ENCODE measurements around the gene COL19A1. TPM values are rescaled to one million over a fixed set of nuclear protein-coding genes. Genes with fewer than 3 reads are reported as not detected.
A peak's percentile ranks its signal among the peaks of the same experiment; 100 is the strongest.

Gene COL19A1
- polyA plus RNA-seq, 1 donor (not counting 4 experiments of a cell fraction or from before 2014, with no cell fraction given) = not detected

GRCh38 chr6:70103798-70104197 lies 237.4 kb downstream of the COL19A1 start:
- no peak overlapping the region for H2AFZ ChIP-seq (ENCODE audit: control insufficient read depth, low read length)
- no peaks in the 10 kb centered on the region for H3K36me3 ChIP-seq (ENCODE audit: control insufficient read depth in 2 of 2, extremely low read depth in 1 of 2, insufficient read depth in 2 of 2, low read length in 2 of 2)
- H3K27me3 ChIP-seq (ENCODE audit: control insufficient read depth, extremely low read depth, insufficient read depth, low read length) = no peaks in the 10 kb centered on the region
- no peak overlapping the region for H3K4me3 ChIP-seq (ENCODE audit: control insufficient read depth in 2 of 3, extremely low read depth in 1 of 3, insufficient read depth in 2 of 3, low read depth in 1 of 3, low read length in 3 of 3)
- no peak for DNase-seq (ENCODE audit: low read depth, low spot score)
- FAIRE-seq = no peak
- TF ChIP-seq CTCF (optimal IDR thresholded peaks at IDR 0.05 in 1 of 3, IDR thresholded peaks at IDR 0.05 in 1 of 3, conservative IDR thresholded peaks at IDR 0.05 in 1 of 3; ENCODE audit: extremely low read depth in 1 of 3, insufficient read depth in 2 of 3, low read length in 3 of 3) (peak; percentile 43 to 70 (median 47)), EZH2 (IDR thresholded peaks at IDR 0.05; ENCODE audit: low read length) (no peak)
- H3K79me2 ChIP-seq (ENCODE audit: control insufficient read depth, insufficient read depth, low read length) = no peaks in the 10 kb centered on the region
- H4K20me1 ChIP-seq (ENCODE audit: control insufficient read depth, extremely low read depth, insufficient read depth, low read length) = no peaks in the 10 kb centered on the region
- no peaks in the 10 kb centered on the region for H3K4me1 ChIP-seq (ENCODE audit: control insufficient read depth, extremely low read depth, insufficient read depth, low read length)
- H3K4me2 ChIP-seq (ENCODE audit: control insufficient read depth, extremely low read depth, insufficient read depth, low read depth, low read length) = no peak overlapping the region
- no peaks in the 10 kb centered on the region for H3K9me1 ChIP-seq (ENCODE audit: control insufficient read depth, extremely low read depth, insufficient read depth, low read length)
- H3K9me3 ChIP-seq (ENCODE audit: control insufficient read depth, low read depth, low read length) = no peaks in the 10 kb centered on the region
- no peak overlapping the region for H3K9ac ChIP-seq (ENCODE audit: control insufficient read depth, extremely low read depth, insufficient read depth, low read length)
- dilution Hi-C loops (cut with MboI; ENCODE audit: extremely low pct_ligation_motif_present, low sequenced_read_pairs) = no loop called here
- no peak overlapping the region for H3K27ac ChIP-seq (ENCODE audit: control insufficient read depth, insufficient read depth, low read length)

- Histone ChIP-seq H3K4me1 (ENCODE audit: control insufficient read depth, extremely low read depth, insufficient read depth, low read length) (no peaks in the 10 kb centered on the region), H3K9ac (ENCODE audit: control insufficient read depth, extremely low read depth, insufficient read depth, low read length) (no peak overlapping the region), H3K79me2 (ENCODE audit: control insufficient read depth, insufficient read depth, low read length) (no peaks in the 10 kb centered on the region), H3K36me3 (ENCODE audit: control insufficient read depth in 2 of 2, extremely low read depth in 1 of 2, insufficient read depth in 2 of 2, low read length in 2 of 2) (no peaks in the 10 kb centered on the region), H3K9me3 (ENCODE audit: control insufficient read depth, low read depth, low read length) (no peaks in the 10 kb centered on the region), H3K4me3 (ENCODE audit: control insufficient read depth in 2 of 3, extremely low read depth in 1 of 3, insufficient read depth in 2 of 3, low read depth in 1 of 3, low read length in 3 of 3) (no peak overlapping the region), H2AFZ (ENCODE audit: control insufficient read depth, low read length) (no peak overlapping the region), H4K20me1 (ENCODE audit: control insufficient read depth, extremely low read depth, insufficient read depth, low read length) (no peaks in the 10 kb centered on the region), H3K27me3 (ENCODE audit: control insufficient read depth, extremely low read depth, insufficient read depth, low read length) (no peaks in the 10 kb centered on the region), H3K9me1 (ENCODE audit: control insufficient read depth, extremely low read depth, insufficient read depth, low read length) (no peaks in the 10 kb centered on the region), H3K27ac (ENCODE audit: control insufficient read depth, insufficient read depth, low read length) (no peak overlapping the region), H3K4me2 (ENCODE audit: control insufficient read depth, extremely low read depth, insufficient read depth, low read depth, low read length) (no peak overlapping the region)
- DNase-seq (ENCODE audit: low read depth, low spot score) = no peak
- TF ChIP-seq EZH2 (IDR thresholded peaks at IDR 0.05; ENCODE audit: low read length) = no peak
- TF ChIP-seq CTCF (optimal IDR thresholded peaks at IDR 0.05 in 1 of 3, IDR thresholded peaks at IDR 0.05 in 1 of 3, conservative IDR thresholded peaks at IDR 0.05 in 1 of 3; ENCODE audit: extremely low read depth in 1 of 3, insufficient read depth in 2 of 3, low read length in 3 of 3) = peak in 2 of 3 experiments; percentile 43 to 53
- dilution Hi-C loops (cut with MboI; ENCODE audit: extremely low pct_ligation_motif_present, low sequenced_read_pairs) = no loop called here
- no peak for FAIRE-seq
These were observed 241.7 kb downstream of the COL19A1 start for GRCh38 chr6:70107852-70108629.

Data from keratinocyte (primary cell).